Right atrium auricular region (tissue), 2 donors: Measurements from ENCODE around the gene SPEF1. TPM values are rescaled to one million over a fixed set of nuclear protein-coding genes. Genes with fewer than 3 reads are reported as not detected.

Source experiments
- DNase-seq: peaks from one replicate; pipeline ENCODE4 v3.0.0-alpha.2; 2019; ENCODE audit warnings: low spot score
- H3K27ac ChIP-seq, 2 donors: fragments of 200-600 bp; sonication (generic); 1 replicate in 1 of 2; 2 replicates in 1 of 2; pipeline ENCODE4 v1.5.1; 2016 to 2019
- H3K27me3 ChIP-seq, 2 donors: fragments of 200-600 bp; sonication (generic); one replicate each; pipeline versions ENCODE4 v1.5.1 to v1.6.0; 2017 to 2019
- H3K36me3 ChIP-seq: fragments of 200-600 bp; sonication (generic); one replicate; pipeline ENCODE4 v1.5.1; 2016
- H3K4me1 ChIP-seq, 2 donors: fragments of 200-600 bp; sonication (generic); one replicate each; pipeline versions ENCODE4 v1.5.1 to v1.6.0; 2017 to 2019
- H3K4me3 ChIP-seq, 2 donors: fragments of 200-600 bp; sonication (generic); 1 replicate in 1 of 2; 2 replicates in 1 of 2; pipeline ENCODE4 v1.5.1; 2017 to 2019; ENCODE audit warnings: mild to moderate bottlenecking in 1 of 2, moderate library complexity in 1 of 2
- H3K9me3 ChIP-seq, 2 donors: fragments of 200-600 bp; sonication (generic); one replicate each; pipeline ENCODE4 v1.5.1; 2019
- total RNA-seq, 2 donors: library from RNA; depleted of rRNA; stranded (reverse); fragments of >200 nt; gene quantifications; one replicate each; pipeline ENCODE4 v1.1.0, GENCODE V29; 2016
- TF ChIP-seq, protein P1 (sequence below), 2 donors: fragments of 200-600 bp; sonication (generic); IDR thresholded peaks; one replicate each; pipeline ENCODE4 v1.5.1; 2019; ENCODE audit warnings: antibody characterized with exemption in 2 of 2

Gene SPEF1
- total RNA-seq, 2 donors from 2014 or later = 0.31 TPM; not detected in 1

DNA sequence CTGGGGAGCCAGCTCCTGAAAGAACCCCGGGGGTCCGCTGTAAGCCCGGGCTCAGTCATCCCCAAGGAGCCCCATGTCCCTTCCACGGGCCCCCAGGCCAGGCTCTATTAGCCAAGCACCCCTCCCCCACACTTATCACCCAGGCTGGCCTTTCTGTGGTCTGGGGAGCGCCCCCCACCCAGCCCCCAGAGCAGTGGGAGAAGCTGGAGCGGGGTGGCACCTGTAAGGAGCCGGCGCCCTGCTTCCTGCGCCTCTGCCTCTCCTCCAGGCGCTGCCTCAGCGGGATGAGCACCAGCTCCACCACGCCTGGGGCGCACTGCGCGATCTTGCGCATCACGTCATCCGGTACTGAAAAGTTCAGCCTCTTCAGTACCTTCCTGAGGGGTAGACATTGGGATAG lies 2.3 kb downstream of the SPEF1 start:
- Histone ChIP-seq H3K4me1 (peaks cover 0 to 36% of the 10 kb centered on the region in 2 donors), H3K4me3 (no peak overlapping the region), H3K27ac (no peak overlapping the region), H3K36me3 (no peaks in the 10 kb centered on the region), H3K9me3 (no peaks in the 10 kb centered on the region), H3K27me3 (no peaks in the 10 kb centered on the region)
- no peak for DNase-seq
- TF ChIP-seq, protein P1, sequence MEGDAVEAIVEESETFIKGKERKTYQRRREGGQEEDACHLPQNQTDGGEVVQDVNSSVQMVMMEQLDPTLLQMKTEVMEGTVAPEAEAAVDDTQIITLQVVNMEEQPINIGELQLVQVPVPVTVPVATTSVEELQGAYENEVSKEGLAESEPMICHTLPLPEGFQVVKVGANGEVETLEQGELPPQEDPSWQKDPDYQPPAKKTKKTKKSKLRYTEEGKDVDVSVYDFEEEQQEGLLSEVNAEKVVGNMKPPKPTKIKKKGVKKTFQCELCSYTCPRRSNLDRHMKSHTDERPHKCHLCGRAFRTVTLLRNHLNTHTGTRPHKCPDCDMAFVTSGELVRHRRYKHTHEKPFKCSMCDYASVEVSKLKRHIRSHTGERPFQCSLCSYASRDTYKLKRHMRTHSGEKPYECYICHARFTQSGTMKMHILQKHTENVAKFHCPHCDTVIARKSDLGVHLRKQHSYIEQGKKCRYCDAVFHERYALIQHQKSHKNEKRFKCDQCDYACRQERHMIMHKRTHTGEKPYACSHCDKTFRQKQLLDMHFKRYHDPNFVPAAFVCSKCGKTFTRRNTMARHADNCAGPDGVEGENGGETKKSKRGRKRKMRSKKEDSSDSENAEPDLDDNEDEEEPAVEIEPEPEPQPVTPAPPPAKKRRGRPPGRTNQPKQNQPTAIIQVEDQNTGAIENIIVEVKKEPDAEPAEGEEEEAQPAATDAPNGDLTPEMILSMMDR (IDR thresholded peaks at IDR 0.05) = no peak

DNA sequence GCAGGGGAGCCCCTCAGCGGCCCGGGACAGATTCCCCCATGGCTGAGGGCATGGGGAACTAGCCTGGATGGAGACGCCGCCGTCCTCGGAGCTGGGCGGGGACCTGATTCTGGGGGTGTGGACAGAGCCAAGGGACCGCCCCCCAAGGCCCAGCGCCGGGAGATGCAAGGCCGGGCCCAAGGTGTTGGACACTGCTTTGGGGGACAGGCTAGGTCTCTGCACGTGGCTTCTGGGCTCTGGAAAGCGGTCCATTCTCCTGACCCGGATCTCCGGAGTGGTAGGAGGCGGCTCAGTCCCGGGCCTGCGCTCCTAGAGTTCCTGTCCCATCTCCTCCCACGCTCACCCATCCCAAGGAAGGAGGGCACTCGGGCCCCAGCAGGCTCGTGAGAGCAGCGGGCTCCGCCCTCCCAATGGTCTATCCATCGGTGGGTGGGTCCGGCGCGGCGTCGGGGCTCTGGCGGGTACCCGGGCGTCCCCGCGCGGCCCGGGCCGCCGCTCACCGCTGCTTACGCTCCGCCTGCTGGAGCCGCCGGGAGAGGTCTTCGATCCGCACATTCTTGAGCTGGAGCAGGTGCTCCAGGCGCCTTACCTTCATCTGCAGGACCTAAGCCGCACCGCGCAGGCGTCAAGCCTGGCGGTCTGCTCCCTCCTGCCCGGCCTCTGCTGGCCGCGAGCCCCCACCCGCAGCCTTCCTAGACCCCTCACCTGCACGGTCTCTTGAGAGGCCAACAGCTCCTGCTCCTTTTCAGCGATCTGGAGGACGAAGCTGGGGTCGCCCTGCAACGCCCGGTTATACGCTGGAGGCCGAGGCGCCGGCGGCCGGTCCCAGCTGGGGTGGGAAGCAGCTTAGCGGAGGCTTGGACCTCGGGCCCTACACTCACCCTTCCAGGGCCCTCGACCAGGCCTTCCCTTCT lies 3.3 kb downstream of the SPEF1 start:
- Histone ChIP-seq H3K27ac (no peak overlapping the region), H3K27me3 (no peaks in the 10 kb centered on the region), H3K9me3 (no peaks in the 10 kb centered on the region), H3K4me1 (peaks cover 0 to 28% of the 10 kb centered on the region in 2 donors), H3K36me3 (no peaks in the 10 kb centered on the region), H3K4me3 (peak overlapping the region; percentile 38 to 60)
- peak; percentile 78 for DNase-seq
- TF ChIP-seq, protein P1 (IDR thresholded peaks at IDR 0.05) = peak in 1 of 2 donors; percentile 16

DNA sequence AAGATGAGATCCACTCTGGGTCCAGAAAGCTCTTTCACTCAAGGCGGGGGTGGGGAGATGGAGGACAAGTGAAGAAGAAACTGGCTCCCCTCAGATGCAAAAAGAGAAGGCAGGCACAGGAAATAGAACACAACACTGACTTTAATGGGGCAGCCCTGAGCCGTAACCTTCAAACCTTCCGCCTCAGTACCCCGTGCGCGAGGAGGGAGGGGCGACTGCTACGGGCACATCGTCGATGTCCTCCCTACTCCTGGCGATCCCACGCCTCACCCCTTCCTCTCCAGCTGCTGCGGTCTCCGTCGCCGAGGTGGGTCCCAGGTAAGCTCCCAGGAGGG lies 3.9 kb downstream of the SPEF1 start:
- Histone ChIP-seq H3K36me3 (no peaks in the 10 kb centered on the region), H3K9me3 (no peaks in the 10 kb centered on the region), H3K27ac (no peak overlapping the region), H3K4me1 (peaks cover 0 to 28% of the 10 kb centered on the region in 2 donors), H3K4me3 (peak overlapping the region; percentile 38 to 60), H3K27me3 (no peaks in the 10 kb centered on the region)
- no peak for DNase-seq
- TF ChIP-seq, protein P1 (IDR thresholded peaks at IDR 0.05) = no peak

DNA sequence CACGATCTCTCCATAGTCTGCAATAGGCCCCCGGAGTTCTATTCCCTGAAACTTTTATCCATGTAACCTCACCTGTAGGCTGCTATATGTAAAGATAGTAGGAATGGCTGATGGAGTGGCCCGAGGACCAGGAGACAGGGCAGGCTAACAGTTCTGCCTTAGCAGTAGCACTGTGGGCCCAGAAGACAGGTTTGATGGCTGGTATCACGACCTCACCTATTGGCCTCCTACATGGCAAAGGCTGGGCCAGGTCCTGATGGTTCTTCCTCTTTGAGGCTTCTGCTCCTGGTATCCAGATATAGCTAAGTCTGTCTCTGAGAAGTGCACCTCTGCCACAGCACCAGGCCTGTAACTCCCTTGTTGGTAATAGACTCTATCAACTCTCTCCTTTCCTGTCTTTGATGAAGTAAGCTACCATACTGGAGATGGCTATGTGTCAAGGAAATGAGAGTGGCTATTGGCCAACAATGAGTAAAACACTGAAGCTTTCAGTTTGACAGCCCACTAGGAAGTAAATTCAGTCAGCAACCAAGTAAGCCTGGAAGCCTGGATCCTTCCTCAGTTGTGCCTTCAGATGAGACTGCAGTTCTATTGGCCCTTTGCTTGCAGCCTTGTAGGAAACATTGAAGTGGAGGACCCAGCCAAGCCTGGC lies 5.7 kb downstream of the SPEF1 start:
- Histone ChIP-seq H3K36me3 (no peaks in the 10 kb centered on the region), H3K4me3 (no peak overlapping the region), H3K27ac (no peak overlapping the region), H3K27me3 (no peaks in the 10 kb centered on the region), H3K9me3 (no peaks in the 10 kb centered on the region), H3K4me1 (peaks cover 0 to 18% of the 10 kb centered on the region in 2 donors)
- TF ChIP-seq, protein P1 (IDR thresholded peaks at IDR 0.05) = no peak
- DNase-seq = no peak

DNA sequence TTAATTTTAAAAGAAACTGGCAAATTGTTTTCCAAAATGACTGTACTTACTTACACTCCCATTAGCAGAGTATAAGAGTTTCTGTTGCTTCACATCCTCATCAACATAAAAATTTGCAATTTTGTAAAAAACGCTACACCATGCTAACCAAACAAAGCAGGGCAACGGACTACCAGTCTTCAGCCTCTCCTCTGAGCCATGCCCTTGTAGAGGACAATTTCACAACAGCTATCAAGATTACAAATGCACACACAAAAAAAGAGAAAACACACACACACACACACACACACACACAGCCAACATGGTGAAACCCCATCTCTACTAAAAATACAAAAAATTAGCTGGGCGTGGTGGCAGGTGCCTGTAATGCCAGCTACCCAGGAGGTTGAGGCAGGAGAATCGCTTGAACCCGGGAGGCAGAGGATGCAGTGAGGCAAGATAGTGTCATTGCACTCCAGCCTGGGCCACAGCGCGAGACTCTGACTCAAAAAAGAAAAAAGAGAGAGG lies 9.6 kb downstream of the SPEF1 start:
- H3K36me3 ChIP-seq = no peaks in the 10 kb centered on the region
- no peaks in the 10 kb centered on the region for H3K9me3 ChIP-seq
- H3K4me1 ChIP-seq = peaks cover 0 to 21% of the 10 kb centered on the region in 2 donors
- H3K4me3 ChIP-seq = no peak overlapping the region
- TF ChIP-seq, protein P1 (IDR thresholded peaks at IDR 0.05) = no peak
- H3K27ac ChIP-seq = no peak overlapping the region
- no peak for DNase-seq
- no peaks in the 10 kb centered on the region for H3K27me3 ChIP-seq
